ENCODE measurements around the gene NKIRAS1. TPM values are rescaled to one million over a fixed set of nuclear protein-coding genes. Genes with fewer than 3 reads are reported as not detected.
"Not testable (repeated sequence)": the region's sequence is repeated elsewhere in the genome, so short reads cannot be mapped to it uniquely, and the experiment has no call there.

The NKIRAS1 gene
- total and polyA plus RNA-seq, 12 donors, result 9.4 to 24.2 (median 19.1) TPM

GRCh38 chr3:23856286-23856685, 60.5 kb downstream of the NKIRAS1 start:
- WGBS, 2 donors, result 44 to 59% methylated on average over 3 of the region's 3 CpGs
- ATAC-seq, result no peak
- TF ChIP-seq CTCF (IDR thresholded peaks at IDR 0.05), result no peak
- peaks cover 0 to 10% (median 0%) of the 10 kb centered on the region in 11 donors for H3K9me3 ChIP-seq
- H3K27ac ChIP-seq, result peak overlapping the region in 2 of 10 donors; percentile 6 to 29
- intact Hi-C loops (cut with DNase I), result no loop called here
- H3K36me3 ChIP-seq, result peaks cover 0 to 8% (median 0%) of the 10 kb centered on the region in 9 donors
- H3K4me3 ChIP-seq, result no peak overlapping the region
- no peaks in the 10 kb centered on the region for H3K27me3 ChIP-seq
- H3K4me1 ChIP-seq, result peaks cover 6 to 56% (median 43%) of the 10 kb centered on the region in 9 donors
- DNase-seq, result no peak

- H3K27me3 ChIP-seq; H3K4me3 ChIP-seq; ATAC-seq; intact Hi-C loops (cut with DNase I); H3K36me3 ChIP-seq; DNase-seq; H3K27ac ChIP-seq: not testable (repeated sequence)
- 83 to 86% methylated on average over 2 of the region's 2 CpGs for WGBS, 2 donors
- Histone ChIP-seq H3K9me3 (peaks cover 0 to 15% (median 0%) of the 10 kb centered on the region in 11 donors), H3K4me1 (peaks cover 0 to 14% (median 0%) of the 10 kb centered on the region in 9 donors)
Observed at GRCh38 chr3:23849462-23849861, 67.3 kb downstream of the NKIRAS1 start.

- Histone ChIP-seq H3K27ac (no peak overlapping the region), H3K4me3 (no peak overlapping the region), H3K36me3 (no peaks in the 10 kb centered on the region), H3K9me3 (peaks cover 0 to 5% (median 0%) of the 10 kb centered on the region in 11 donors), H3K4me1 (peaks cover 0 to 27% (median 3%) of the 10 kb centered on the region in 9 donors), H3K27me3 (no peaks in the 10 kb centered on the region)
- no peak for DNase-seq
- intact Hi-C loops (cut with DNase I), result no loop called here
- 91 to 92% methylated on average over 5 of the region's 5 CpGs for WGBS, 2 donors
- ATAC-seq, result no peak
- no peak for TF ChIP-seq CTCF (IDR thresholded peaks at IDR 0.05)
Observed at GRCh38 chr3:23845326-23846216, 71.2 kb downstream of the NKIRAS1 start.

GRCh38 chr3:23843869-23844268, 72.9 kb downstream of the NKIRAS1 start:
- DNase-seq (no peak), ATAC-seq (no peak)
- no peak for TF ChIP-seq CTCF (IDR thresholded peaks at IDR 0.05)
- Histone ChIP-seq H3K4me1 (peaks cover 0 to 34% (median 8%) of the 10 kb centered on the region in 9 donors), H3K9me3 (no peaks in the 10 kb centered on the region), H3K36me3 (no peaks in the 10 kb centered on the region), H3K4me3 (no peak overlapping the region), H3K27me3 (no peaks in the 10 kb centered on the region), H3K27ac (no peak overlapping the region)
- intact Hi-C loops (cut with DNase I), result no loop called here
- WGBS, 2 donors, result 93 to 95% methylated on average over 3 of the region's 3 CpGs

Other genes starting within 250 kb of the NKIRAS1 start
- gene UBE2E1, start 111.0 kb downstream of the NKIRAS1 start, total RNA-seq, result 10 to 100 TPM; 59.7 to 88.8 (median 65.9) TPM
- 10 to 100 TPM; 45.2 to 64.9 TPM for gene UBE2E1, start 111.0 kb downstream of the NKIRAS1 start, polyA plus RNA-seq
- gene RPL15, start 142 bp upstream of the NKIRAS1 start, total RNA-seq, result 1,000 to 10,000 TPM in 2 of 10 donors, 100 to 1,000 TPM in 8; 869 to 1,215 (median 928) TPM
- gene RPL15, start 142 bp upstream of the NKIRAS1 start, polyA plus RNA-seq, result 1,000 to 10,000 TPM; 1,101 to 3,225 TPM
- gene NR1D2, start 28.3 kb upstream of the NKIRAS1 start, total RNA-seq, result 10 to 100 TPM; 12.4 to 54.7 (median 36.2) TPM
- gene NR1D2, start 28.3 kb upstream of the NKIRAS1 start, polyA plus RNA-seq, result 1 to 10 TPM; 2.8 to 8.3 TPM

Data from heart right ventricle (tissue), 16 donors.